ENCODE data around the gene SEMA3G. TPM values are rescaled to one million over a fixed set of nuclear protein-coding genes. Genes with fewer than 3 reads are reported as not detected.

Gene SEMA3G
- polyA plus RNA-seq, 1 donor (not counting 4 experiments of a cell fraction or from before 2014, with no cell fraction given), result 0.07 TPM

DNA sequence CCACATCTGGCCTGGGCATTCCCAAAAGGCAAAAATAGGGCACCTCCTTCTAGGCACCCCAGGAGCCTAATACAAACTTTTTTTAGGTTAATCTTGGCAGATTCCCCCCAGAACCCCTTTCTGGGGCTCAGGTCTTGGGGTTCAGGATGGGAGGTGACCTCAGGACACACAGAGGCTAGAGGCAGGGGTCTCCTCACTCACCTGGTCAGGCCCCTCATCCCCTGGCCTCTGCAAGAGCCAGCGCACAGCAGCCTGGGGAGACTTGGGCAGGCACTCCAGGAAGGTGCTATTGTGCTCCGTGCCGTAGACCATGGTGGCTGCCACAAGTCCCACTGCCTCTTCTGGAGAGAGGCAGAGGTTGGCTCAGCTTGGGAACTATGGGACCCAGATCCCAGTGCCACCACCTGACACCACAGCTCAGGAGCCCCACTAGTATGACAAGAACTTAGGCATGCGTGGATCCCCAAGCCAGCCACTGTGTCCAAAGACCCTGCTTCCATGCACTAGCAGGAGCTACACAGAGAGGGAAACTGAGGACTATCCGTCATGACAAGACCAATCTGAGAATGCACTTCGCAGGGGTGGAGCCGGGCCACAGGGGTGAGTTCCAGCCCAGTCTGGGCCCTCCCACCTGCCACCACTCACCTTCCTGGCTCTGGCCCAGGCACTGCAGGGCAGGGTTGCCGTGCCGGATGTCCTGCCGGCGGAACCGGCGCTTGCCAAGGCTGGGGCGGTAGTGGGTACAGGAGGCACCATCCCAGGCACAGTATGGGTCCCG, 7.4 kb downstream of the SEMA3G start:
- H3K4me3 ChIP-seq (ENCODE audit: control insufficient read depth in 2 of 3, extremely low read depth in 1 of 3, insufficient read depth in 2 of 3, low read depth in 1 of 3, low read length in 3 of 3), result no peak overlapping the region
- H3K9me1 ChIP-seq (ENCODE audit: control insufficient read depth, extremely low read depth, insufficient read depth, low read length), result no peaks in the 10 kb centered on the region
- H3K27me3 ChIP-seq (ENCODE audit: control insufficient read depth, extremely low read depth, insufficient read depth, low read length), result no peaks in the 10 kb centered on the region
- H3K79me2 ChIP-seq (ENCODE audit: control insufficient read depth, insufficient read depth, low read length), result no peaks in the 10 kb centered on the region
- H3K36me3 ChIP-seq (ENCODE audit: control insufficient read depth in 2 of 2, extremely low read depth in 1 of 2, insufficient read depth in 2 of 2, low read length in 2 of 2), result no peaks in the 10 kb centered on the region
- no peak for TF ChIP-seq EZH2 (IDR thresholded peaks at IDR 0.05; ENCODE audit: low read length)
- TF ChIP-seq, protein P1, sequence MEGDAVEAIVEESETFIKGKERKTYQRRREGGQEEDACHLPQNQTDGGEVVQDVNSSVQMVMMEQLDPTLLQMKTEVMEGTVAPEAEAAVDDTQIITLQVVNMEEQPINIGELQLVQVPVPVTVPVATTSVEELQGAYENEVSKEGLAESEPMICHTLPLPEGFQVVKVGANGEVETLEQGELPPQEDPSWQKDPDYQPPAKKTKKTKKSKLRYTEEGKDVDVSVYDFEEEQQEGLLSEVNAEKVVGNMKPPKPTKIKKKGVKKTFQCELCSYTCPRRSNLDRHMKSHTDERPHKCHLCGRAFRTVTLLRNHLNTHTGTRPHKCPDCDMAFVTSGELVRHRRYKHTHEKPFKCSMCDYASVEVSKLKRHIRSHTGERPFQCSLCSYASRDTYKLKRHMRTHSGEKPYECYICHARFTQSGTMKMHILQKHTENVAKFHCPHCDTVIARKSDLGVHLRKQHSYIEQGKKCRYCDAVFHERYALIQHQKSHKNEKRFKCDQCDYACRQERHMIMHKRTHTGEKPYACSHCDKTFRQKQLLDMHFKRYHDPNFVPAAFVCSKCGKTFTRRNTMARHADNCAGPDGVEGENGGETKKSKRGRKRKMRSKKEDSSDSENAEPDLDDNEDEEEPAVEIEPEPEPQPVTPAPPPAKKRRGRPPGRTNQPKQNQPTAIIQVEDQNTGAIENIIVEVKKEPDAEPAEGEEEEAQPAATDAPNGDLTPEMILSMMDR (optimal IDR thresholded peaks at IDR 0.05 in 1 of 3, IDR thresholded peaks at IDR 0.05 in 1 of 3, conservative IDR thresholded peaks at IDR 0.05 in 1 of 3; ENCODE audit: extremely low read depth in 1 of 3, insufficient read depth in 2 of 3, low read length in 3 of 3), result no peak
- H2AFZ ChIP-seq (ENCODE audit: control insufficient read depth, low read length), result peak overlapping the region; percentile 74
- peak overlapping the region; percentile 51 for H3K4me2 ChIP-seq (ENCODE audit: control insufficient read depth, extremely low read depth, insufficient read depth, low read depth, low read length)
- H3K9me3 ChIP-seq (ENCODE audit: control insufficient read depth, low read depth, low read length), result no peaks in the 10 kb centered on the region
- no peak overlapping the region for H3K27ac ChIP-seq (ENCODE audit: control insufficient read depth, insufficient read depth, low read length)
- DNase-seq (ENCODE audit: low read depth, low spot score) (no peak), FAIRE-seq (peak; percentile 81)
- H4K20me1 ChIP-seq (ENCODE audit: control insufficient read depth, extremely low read depth, insufficient read depth, low read length), result no peaks in the 10 kb centered on the region
- no peak overlapping the region for H3K9ac ChIP-seq (ENCODE audit: control insufficient read depth, extremely low read depth, insufficient read depth, low read length)
- peaks cover 22% of the 10 kb centered on the region for H3K4me1 ChIP-seq (ENCODE audit: control insufficient read depth, extremely low read depth, insufficient read depth, low read length)
- dilution Hi-C loops (cut with MboI; ENCODE audit: extremely low pct_ligation_motif_present, low sequenced_read_pairs), result no loop called here

DNA sequence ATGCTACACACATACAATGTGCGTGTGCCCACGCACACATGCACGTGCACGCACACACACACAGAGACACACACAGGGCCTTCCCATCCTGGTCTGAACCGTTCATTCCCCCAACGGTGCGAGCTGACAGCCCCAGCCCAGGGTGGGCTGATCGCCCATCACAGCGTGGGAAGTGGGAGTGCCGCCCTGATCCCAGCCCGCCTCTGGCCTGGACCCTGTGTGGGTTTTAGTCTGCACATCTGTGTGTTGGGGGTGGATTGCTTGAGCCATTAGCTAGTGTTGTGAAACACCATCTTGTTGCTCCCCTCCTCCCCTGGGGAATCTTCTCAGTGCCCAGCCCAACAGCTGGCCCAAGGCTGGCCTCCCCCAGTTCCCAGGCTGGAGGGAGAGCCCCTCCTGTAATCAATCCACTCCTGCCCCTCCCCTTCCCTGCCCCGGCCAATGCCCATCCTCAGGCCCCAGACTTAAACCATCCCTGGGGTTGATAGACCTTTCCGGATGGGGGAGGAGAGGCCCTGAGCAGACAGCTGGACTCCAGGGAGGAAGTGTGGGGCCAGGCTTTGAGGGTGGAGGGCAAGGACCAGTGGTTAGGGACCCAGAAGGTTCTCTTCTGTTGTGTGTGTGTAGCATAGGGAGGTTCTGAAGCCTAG, 8.3 kb downstream of the SEMA3G start:
- Histone ChIP-seq H3K9me3 (ENCODE audit: control insufficient read depth, low read depth, low read length) (no peaks in the 10 kb centered on the region), H3K4me2 (ENCODE audit: control insufficient read depth, extremely low read depth, insufficient read depth, low read depth, low read length) (no peak overlapping the region), H3K36me3 (ENCODE audit: control insufficient read depth in 2 of 2, extremely low read depth in 1 of 2, insufficient read depth in 2 of 2, low read length in 2 of 2) (no peaks in the 10 kb centered on the region), H2AFZ (ENCODE audit: control insufficient read depth, low read length) (no peak overlapping the region), H3K4me1 (ENCODE audit: control insufficient read depth, extremely low read depth, insufficient read depth, low read length) (peaks cover 22% of the 10 kb centered on the region), H3K9me1 (ENCODE audit: control insufficient read depth, extremely low read depth, insufficient read depth, low read length) (no peaks in the 10 kb centered on the region), H3K9ac (ENCODE audit: control insufficient read depth, extremely low read depth, insufficient read depth, low read length) (no peak overlapping the region), H3K27ac (ENCODE audit: control insufficient read depth, insufficient read depth, low read length) (no peak overlapping the region), H3K79me2 (ENCODE audit: control insufficient read depth, insufficient read depth, low read length) (no peaks in the 10 kb centered on the region), H3K27me3 (ENCODE audit: control insufficient read depth, extremely low read depth, insufficient read depth, low read length) (no peaks in the 10 kb centered on the region), H4K20me1 (ENCODE audit: control insufficient read depth, extremely low read depth, insufficient read depth, low read length) (no peaks in the 10 kb centered on the region), H3K4me3 (ENCODE audit: control insufficient read depth in 2 of 3, extremely low read depth in 1 of 3, insufficient read depth in 2 of 3, low read depth in 1 of 3, low read length in 3 of 3) (no peak overlapping the region)
- dilution Hi-C loops (cut with MboI; ENCODE audit: extremely low pct_ligation_motif_present, low sequenced_read_pairs), result no loop called here
- TF ChIP-seq, protein P1 (optimal IDR thresholded peaks at IDR 0.05 in 1 of 3, IDR thresholded peaks at IDR 0.05 in 1 of 3, conservative IDR thresholded peaks at IDR 0.05 in 1 of 3; ENCODE audit: extremely low read depth in 1 of 3, insufficient read depth in 2 of 3, low read length in 3 of 3), result no peak
- no peak for TF ChIP-seq EZH2 (IDR thresholded peaks at IDR 0.05; ENCODE audit: low read length)
- DNase-seq (ENCODE audit: low read depth, low spot score), result no peak
- no peak for FAIRE-seq
